Dedifferentiated amniotic fluid mesenchymal stem cell (primary cell): ENCODE data around the gene MCM5.
"Not testable (repeated sequence)": the region's sequence is repeated elsewhere in the genome, so short reads cannot be mapped to it uniquely, and the experiment has no call there.

Experiments used
- DNase-seq: peaks from one replicate; pipeline ENCODE4 v3.0.0-alpha.2; 2016; ENCODE audit errors: extremely low spot score

MCM5 gene

DNA sequence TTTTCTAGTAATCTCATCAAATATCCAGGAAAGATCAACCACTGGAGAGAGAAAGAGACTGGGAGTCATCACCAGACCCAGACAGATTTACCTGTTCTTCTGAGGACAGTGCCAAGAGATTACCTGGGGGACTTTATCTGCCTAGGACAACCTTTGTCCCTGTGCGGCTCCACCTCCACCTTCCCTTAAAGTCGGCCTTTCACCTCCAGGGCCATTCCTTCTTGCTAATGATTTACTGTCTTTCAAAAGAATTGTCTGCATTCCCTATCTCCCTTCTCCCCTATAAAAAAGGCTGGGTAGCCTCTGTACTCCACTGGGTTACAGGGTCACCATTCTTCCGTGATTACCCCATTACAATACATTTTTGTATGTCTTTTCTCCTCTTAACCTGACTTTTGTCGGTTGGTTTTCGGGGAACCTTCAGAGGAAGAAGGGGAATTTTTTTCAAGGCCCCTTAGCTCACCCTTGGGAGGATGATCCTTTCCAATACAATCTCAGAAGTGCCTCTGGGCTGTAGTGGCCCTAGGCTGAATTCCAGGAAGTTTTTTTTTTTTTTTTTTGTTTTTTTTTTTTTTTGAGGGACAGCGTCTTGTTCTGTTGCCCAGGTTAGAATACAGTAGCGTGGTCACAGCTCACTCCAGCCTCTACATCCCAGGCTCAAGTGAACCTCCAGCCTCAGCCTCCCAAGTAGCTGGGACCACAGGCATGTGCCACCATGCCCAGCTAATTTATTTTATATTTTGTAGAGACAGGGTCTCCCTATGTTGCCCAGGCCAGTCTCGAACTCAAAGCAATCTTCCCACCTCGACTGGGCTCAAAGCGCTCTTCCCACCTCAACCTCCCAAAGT lies 20.6 kb upstream of the MCM5 start:
- no peak for DNase-seq

DNA sequence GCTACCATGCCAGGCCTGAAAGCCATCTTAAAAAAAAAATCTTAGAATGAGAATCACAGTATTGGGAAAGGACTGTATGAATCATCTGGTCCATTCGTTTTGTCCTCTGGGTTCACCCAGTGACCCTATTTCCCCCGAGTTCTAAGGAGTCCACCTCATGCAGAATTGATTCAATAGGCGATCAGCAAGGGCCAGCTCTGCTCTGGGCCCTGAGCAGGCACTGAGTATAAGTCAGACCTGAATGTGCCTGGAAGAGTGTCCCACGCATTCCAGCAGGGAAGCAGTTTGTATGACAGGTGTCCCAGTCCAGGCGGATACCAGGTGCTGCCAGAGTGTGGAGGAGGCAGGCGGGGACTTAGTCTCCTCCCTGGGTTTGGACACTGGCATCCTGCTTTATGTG lies 19.9 kb upstream of the MCM5 start:
- DNase-seq: no peak

DNA sequence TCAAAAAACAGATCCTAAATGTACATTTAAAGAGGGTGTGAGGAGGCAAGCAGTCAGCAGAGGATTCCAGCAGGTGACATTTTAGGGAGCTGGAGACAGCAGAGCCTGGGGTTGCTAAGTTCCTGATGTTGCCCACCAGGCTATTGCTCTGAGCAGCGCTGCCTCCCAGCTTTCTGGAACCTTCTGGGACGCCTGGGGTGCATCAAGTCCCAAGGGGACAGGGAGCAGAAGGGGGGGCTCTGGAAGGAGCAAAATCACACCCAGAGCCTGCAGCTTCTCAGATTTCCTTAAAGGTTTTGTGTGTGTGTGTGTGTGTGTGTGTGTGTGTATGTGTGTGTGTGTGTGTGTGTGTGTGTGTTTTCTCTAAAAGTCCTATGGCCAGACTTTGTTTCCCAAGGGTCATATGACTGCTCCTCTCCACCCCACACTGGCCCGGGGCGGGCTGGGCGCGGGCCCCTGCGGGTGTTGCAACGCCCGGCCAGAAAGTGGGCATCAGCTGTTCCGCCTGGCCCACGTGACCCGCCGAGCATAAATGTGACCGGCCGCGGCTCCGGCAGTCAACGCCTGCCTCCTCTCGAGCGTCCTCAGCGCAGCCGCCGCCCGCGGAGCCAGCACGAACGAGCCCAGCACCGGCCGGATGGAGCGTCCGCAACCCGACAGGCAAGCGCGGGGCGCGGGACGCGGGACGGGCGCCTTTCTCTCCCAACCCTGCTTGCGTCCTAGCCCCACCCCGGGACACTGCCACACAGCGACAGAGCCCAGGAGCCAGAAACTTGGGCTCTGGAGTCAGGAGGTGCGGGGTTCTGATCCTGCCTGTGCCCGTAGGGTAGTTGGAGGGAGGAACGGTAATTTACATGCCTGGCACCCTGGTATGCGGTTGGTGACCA lies 19.2 kb upstream of the MCM5 start, which contains the start of gene HMOX1:
Gene HMOX1, plus strand, starts transcription at position 560 of the 887 bp plus-strand sequence. Its CDS starts 78 bp downstream, at position 638.
- DNase-seq: peak; percentile 85

DNA sequence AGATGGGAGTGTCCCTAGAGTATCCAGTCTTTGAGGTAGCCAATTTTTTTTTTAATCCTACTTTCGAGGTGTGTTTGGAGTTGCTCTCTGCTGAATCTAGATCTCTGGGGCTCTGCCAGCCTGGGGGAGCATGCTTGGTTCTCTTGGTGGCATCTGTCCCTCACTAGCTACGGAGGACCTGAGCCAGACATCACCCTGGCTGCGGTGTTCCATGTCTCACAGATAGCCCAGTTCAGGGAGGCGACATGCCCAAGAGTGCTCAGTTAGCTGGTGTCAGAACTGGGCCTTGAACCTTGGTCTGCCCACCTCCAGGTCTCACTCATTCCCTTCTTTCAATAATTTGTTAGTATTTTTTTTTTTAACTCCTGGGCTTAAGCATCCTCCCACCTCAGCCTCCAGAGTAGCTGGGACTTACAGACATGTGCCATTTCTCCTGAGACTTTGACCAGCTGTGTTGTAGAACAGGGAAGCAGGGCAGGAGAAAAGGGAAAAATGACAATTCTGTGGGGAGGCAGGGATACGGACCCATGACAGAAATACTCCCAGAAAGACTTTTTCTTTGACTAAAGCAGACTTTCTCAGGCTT lies 18.4 kb upstream of the MCM5 start:
- no peak for DNase-seq

DNA sequence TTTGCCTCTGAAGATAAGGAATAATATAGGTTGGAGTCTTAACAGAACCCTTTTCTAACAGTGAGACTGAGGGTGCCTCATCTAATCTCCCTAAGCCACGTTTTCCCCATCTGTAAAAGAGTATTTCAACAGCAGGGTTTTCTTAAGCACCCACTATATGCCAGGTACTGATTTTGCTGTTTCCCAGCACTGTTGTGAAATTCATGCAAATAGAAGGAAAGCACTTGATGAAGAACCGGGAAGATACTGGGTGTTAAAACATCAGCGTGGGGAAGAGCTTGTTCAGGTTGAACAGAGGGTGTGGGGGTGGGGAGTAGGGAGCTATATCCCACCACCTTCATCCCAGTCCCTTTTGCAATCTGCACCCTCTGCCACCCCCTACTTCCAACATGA lies 16.3 kb upstream of the MCM5 start:
- no peak for DNase-seq

DNA sequence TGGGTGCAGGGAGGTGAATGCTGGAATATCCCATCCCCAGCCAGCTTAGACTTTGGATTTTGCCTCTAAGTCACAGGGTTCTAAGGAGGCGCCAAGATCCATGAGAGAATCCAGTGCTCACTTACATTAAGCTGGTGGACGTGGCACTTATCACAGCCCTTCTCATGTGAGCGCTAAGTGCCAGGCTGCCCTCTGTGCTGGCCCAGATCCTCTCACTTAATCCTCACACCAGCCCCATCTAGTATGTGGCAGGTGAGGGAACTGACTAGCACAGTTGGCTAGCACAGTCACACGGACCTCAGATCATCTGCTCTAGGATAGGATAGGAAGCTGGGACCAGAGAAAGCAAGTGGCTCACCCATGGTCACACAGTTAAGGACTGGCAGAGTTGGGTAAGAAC lies 15.4 kb upstream of the MCM5 start:
- DNase-seq: no peak

DNA sequence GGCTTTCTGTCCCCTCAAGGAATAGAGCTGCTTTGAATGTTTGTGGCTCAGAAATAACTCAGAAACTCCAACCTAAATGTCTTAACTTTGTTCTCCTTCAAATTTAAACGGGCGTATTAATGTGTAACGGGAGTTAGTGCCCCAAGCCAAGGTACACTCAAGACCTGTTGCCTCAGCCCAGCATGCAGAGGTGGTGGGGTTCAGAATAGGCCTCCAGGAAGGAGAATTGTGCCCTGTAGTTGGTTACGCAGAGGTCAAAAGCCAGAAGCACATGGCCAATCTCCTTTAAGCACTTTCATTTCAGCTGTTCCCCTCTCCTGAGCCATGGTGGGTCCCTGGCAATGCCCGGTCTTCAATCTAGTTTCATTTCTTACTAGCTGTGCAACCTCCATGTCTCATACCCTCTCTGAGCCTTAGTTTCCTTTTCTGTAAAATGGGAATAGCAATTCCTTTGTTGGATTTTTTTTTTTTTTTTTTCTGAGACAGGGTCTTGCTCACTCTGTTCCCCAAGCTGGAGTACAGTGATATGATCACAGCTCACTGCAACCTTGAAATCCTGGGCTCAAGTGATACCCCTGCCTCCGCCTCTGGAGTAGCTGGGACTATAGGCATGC lies 14.9 kb upstream of the MCM5 start:
- no peak for DNase-seq

DNA sequence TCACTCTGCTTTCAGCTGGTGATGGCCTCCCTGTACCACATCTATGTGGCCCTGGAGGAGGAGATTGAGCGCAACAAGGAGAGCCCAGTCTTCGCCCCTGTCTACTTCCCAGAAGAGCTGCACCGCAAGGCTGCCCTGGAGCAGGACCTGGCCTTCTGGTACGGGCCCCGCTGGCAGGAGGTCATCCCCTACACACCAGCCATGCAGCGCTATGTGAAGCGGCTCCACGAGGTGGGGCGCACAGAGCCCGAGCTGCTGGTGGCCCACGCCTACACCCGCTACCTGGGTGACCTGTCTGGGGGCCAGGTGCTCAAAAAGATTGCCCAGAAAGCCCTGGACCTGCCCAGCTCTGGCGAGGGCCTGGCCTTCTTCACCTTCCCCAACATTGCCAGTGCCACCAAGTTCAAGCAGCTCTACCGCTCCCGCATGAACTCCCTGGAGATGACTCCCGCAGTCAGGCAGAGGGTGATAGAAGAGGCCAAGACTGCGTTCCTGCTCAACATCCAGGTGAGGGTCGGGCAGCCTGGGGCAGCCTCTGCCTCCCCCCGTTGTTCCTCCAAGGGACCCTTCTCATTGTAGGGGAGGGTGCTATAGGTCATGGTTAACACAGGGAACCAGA lies 13.2 kb upstream of the MCM5 start:
- DNase-seq: no peak

DNA sequence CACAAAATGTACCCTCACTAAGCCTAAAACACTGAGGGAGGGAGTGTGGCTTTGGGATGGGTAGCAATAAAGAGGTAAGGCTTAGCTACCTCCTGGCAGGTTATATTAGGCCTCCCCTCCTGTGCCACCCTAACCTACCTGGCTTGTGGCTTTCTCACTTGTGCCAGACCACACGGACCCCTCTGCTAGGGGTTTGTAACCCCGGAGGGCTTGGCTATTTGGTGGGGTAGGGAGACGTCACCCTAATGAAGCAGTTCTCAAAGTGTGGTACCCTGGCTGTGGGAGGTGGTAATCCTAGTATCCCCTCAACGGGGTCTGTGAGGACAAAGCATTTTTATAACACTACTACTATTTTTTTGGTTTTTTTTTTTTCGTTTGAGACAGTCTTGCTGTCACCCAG lies 9.0 kb upstream of the MCM5 start:
- no peak for DNase-seq

DNA sequence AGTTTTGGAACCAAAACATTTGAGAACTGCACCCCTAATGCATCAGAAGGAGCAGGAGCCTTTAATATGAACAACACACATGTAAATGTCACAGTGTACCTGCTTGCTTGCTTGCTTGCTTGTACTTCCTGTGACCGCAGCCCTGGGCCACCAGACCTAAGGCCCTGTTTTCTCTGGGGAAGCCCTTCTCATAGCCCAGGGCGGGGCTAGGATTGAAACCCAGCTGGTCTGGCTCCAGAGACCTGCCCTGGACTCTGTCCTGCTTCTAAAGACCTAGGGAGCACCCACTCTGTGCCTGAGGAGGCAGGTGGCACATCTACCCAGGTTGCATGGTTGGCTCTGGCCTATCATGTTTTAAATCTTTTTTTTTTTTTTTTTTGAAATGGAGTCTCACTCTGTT lies 7.6 kb upstream of the MCM5 start:
- no peak for DNase-seq

DNA sequence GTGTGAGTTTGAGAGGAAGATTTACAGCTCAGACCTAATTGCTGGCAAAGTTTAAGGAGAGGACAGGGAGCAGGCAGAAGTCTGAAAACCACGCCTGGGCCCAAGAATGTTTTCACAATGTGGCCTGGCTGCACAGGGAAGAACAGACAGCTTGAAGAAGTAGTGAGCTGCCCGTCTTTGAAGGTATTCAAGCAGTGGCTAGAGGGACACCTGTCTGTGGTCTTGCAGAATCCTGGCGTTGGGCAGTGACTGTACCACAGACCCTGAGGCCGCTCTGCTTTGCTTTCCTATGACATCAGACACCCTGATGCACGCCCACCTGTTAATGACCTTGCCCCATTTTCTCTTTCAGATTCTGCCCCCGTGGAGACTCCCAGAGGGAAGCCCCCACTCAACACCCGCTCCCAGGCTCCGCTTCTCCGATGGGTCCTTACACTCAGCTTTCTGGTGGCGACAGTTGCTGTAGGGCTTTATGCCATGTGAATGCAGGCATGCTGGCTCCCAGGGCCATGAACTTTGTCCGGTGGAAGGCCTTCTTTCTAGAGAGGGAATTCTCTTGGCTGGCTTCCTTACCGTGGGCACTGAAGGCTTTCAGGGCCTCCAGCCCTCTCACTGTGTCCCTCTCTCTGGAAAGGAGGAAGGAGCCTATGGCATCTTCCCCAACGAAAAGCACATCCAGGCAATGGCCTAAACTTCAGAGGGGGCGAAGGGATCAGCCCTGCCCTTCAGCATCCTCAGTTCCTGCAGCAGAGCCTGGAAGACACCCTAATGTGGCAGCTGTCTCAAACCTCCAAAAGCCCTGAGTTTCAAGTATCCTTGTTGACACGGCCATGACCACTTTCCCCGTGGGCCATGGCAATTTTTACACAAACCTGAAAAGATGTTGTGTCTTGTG lies 6.6 kb upstream of the MCM5 start:
- DNase-seq: no peak

DNA sequence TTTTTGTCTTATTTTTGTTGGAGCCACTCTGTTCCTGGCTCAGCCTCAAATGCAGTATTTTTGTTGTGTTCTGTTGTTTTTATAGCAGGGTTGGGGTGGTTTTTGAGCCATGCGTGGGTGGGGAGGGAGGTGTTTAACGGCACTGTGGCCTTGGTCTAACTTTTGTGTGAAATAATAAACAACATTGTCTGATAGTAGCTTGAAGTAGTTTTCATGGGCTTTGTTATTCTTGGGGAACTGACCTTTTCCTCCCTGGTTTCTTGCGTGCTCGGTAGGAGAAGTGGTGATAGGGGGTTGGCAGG lies 6.0 kb upstream of the MCM5 start:
- no peak for DNase-seq

DNA sequence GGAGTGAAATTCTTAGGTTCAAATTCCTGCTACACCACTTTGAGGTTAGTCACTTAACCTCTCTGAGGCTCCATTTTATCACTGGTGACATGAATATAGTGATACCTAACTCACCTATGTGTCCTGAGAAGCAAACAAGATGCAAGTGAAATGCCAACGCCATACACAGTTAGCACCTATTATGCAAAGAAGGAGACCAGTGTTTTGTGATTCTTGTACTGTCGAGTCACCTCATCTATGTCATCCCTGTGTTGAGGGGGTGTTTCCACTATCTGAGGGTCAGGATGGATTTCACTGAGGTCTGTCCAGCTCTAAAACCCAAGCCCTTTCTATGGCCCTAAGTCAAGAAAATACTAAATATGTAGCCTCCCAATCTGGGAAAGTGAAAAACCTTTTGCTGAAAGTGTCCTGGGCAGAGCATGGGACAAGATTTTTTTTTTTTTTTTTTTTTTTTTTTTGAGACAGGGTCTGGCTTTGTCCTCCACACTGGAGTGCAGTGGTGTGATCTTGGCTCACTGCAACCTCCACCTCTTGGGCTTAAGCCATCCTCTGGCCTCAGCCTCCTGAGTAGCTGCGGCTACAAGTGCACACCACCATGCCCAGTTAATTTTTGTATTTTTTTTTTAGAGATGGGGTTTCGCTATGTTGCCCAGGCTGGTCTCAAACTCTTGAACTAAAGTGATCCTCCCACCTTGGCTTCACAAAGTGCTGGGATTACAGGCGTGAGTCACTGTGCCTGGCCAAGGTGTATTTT lies 5.0 kb upstream of the MCM5 start:
- no peak for DNase-seq

DNA sequence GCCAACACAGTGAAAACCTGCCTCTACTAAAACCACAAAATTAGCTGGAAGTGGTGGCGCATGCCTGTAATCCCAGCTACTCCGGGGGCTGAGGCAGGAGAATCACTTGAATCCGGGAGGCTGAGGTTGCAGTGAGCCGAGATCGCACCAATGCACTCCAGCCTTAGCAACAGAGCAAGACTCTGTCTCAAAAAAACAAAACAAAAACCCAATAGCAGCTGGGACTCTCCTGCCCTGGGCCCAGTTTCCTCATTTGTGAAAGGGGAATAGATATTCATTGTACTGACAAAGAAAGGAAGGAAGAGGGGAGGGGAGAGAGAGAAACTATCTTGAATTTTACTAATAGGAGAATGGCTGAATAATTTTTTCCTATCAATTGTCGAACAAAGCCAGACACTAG lies 3.3 kb upstream of the MCM5 start:
- not testable (repeated sequence) for DNase-seq

DNA sequence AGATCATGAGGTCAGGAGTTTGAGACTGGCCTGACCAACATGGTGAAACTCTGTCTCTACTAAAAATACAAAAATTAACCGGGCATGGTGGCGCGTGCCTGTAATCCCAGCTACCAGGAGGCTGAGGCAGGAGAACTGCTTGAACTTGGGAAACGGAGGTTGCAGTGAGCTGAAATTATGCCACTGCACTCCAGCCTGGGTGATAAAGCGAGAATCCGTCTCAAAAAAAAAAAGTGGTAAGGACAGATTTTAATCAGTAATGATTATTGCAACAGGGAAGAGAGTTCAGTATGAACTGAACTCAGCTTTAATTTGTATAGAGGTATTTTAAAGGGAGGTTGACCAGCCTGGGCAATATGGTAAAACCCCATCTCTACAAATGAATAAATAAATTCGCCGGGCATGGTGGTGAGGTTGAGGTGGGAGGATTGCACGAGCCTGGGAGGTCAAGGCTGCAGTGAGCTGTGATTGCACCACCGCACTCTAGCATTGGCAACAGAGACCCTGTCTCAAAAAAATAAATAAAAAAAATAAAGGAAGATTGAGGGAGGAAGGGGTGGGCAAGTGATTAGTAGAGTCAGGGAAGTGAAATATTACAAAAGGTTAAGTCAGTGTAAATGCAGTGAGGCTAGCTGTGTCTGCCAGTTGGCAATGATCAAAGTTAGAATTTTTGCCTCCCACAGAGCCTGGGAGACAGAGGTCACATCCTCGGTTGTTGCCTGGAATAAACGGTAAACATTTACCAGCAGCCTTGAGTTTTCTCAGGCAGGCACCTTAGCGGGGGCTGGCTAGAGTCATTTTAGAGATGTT lies 2.6 kb upstream of the MCM5 start:
- DNase-seq: no peak

DNA sequence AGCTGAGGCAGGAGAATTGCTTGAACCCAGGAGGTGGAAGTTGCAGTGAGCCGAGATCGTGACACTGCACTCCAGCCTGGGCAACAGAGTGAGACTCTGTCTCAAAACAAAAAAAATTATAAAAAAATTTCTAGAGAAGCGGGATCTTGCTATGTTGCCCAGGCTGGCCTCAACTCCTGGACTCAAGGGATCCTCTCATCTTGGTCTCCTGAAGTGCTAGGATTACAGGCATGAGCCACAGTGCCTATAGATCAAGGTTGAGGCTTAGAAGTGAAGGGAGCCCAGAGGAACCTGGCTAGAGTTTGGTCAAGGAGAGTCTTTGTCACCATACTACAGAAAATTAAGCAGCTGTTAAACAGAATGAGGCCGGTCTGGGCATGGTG lies 1.4 kb upstream of the MCM5 start:
- no peak for DNase-seq

DNA sequence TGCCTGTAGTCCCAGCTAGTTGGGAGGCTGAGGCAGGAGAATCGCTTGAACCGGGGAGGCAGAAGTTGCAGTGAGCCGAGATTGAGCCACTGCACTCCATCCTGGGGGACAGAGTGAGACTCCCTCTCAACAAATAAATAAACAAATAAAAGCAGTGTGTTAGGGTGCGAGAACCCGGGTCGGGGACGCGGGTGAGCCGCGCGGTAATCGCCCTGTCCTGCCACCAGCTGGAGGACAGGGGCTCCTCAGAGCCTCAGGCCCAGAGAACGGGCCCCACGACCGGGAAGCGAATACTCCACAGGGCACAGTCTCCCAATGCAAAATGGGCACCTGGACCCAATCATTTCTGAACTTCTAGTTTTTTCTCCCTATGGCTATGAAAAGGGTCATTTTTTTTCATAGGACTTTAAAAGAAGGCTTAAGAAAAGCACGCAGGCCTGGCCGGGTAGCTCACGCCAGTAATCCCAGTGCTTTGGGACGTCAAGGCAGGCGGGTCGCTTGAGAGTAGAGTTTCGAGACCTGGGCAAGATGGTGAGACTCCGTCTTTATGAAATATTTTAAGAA lies 744 bp upstream of the MCM5 start:
- no peak for DNase-seq

DNA sequence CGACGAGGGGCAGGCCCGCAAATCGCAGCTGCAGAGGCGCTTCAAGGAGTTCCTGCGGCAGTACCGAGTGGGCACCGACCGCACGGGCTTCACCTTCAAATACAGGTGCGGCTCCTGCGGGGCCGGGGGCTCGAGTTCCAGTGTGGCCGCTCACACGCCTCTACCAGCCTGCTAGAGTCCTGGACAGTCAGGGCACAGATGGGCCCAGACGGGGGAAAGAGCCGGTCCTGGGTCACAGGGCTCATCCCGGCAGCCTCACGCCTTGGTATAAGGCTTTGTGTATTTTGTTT lies 506 bp downstream of the MCM5 start:
- no peak for DNase-seq

DNA sequence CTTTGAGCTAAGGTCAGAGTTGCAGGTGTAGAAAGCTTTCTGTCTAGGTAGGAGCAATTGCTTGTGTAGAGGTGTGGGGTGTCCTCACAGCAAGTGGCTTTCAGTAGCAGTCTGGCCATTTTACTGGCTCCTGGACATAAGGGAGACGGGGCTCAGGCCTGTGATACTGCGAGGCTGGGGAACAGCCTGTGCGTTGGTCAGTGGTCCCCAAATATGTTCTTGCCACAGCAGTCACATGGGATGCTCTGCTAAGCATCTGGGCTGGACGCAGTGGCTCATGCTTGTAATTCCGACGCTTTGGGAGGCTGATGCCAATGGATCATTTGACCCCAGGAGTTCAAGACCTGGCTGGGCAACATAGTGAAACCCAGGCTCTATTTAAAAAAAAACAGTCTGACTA lies 1.9 kb downstream of the MCM5 start:
- no peak for DNase-seq
